Superior temporal gyrus (tissue), 1 donor: ENCODE measurements around the gene CDK11B.
A peak's percentile ranks its signal among the peaks of the same experiment; 100 is the strongest.
"Not testable (repeated sequence)": the region's sequence is repeated elsewhere in the genome, so short reads cannot be mapped to it uniquely, and the experiment has no call there.

ENCODE experiments used
- DNase-seq: peaks from one replicate; pipeline ENCODE4 v3.0.0-alpha.2; 2016; ENCODE audit errors: extremely low spot score

CDK11B gene

DNA sequence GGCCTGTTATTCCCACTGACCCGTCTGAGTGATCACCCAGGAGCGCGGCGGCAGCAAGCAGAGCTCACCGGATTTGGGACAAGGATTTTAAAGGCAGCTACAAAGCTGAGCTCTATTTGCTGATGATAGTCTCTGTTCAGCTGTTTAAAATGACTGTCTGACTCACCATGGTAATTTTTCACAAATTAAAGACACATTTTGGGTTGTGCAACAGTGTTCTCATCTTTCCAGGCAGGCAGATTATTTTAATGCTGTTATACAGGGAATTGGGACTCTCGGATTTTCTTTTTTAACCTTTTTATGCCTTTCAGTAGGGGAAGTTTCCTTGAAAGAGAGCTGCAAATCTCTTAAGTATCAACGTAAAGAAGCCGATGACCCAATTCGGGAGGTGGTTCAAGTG lies 3.6 kb upstream of the CDK11B start:
- DNase-seq, result not testable (repeated sequence)

DNA sequence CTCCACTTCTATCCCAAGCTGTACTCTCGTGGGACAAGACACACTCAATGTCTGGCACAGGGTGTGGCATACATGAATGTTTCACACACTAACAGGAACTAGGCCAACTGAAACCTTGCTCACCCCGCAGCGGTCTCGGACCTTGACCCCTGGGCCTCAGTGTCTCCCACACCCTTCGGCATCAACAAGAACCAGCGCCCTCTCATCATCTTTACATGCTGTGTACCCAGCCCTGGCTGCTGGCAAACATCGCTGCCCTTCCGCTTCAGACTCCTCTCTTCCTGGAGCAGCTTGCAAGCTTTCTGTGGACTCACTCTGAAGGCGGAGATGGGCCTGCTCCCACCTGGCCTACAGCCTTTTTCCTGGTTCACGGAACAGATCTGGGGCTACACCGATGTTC lies 10.5 kb downstream of the CDK11B start:
- DNase-seq, result not testable (repeated sequence)

DNA sequence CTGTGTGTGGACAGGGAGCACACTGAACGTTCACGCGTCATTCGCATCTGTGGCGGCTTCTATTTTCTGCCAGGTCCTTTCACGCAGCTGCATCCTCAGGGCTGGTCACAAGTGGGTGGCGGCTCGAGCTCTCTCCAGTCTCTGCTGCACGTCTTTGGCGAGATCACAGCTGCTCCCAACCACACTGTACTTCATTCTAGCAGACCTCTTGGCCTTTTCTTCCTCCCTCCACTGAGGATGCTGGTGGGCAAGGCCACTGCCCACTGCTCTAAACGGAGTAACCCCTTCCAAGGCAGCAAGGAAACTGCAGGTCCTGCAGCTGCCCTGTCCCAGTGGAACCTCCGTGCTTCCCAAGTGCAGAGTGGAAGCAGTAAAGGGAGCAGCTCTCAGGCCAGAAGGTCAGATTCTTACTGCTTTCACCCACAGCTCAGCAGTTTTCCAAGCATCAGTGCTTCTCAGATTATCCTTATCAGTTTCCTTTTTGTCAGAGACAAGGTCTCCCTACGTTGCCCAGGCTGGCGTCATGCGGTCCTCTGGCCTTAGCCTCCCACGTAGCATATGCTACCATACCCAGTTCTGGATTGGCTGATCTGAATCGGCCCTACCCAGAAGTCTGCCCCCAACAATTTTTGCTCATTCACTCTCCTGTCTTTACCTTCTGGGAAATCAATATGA lies 11.1 kb downstream of the CDK11B start:
- DNase-seq, result not testable (repeated sequence)

DNA sequence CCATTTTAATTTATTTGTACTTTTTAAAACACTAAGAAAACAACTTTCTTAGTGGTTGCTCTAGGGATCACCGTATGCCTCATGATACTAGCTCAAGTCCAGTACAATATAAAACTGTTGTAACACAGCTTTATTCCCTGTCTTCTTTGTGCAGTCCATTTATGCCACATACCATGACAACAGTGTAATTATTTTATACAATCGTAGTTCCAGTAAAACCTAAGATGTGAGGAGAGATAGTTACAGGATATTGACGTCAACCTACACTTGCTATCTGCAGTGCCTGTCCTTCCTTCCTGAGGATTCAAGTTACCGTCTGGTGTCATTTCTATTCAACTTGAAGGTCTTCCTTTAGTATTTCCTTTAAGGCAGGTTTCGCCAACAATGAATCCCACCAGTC lies 12.5 kb downstream of the CDK11B start:
- not testable (repeated sequence) for DNase-seq

DNA sequence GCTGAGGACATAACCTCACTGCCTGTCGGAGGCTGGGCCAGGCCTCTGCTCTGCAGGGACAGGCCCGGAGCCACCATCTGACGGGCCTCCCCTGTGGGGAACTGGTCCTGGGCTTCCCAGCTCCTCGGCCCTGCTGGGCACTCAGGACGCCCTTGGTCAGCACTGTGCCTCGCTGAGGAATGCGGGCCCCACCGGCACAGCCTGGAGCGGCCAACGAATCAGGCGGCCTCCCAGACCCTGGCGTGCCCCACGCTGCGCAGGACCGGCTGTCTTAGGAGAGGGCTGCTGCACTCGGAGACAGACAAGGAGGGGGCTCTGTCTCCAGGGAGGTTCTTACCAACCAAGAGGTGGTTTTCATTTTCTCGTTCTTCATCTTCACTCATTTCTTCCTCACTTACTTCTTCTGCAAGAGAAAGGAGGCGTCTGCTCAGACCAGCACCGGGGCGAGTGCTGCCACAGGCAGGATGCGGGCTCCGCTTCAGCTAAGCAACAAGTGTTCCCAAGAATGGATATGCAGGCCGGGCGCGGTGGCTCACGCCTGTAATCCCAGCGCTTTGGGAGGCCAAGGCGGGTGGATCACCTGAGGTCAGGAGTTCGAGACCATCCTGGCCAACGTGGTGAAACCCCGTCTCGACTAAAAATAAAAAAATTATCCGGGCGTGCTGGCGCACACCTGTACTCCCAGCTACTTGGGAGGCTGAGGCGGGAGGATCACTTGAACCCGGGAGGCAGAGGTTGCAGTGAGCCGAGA lies 17.9 kb downstream of the CDK11B start:
- not testable (repeated sequence) for DNase-seq

DNA sequence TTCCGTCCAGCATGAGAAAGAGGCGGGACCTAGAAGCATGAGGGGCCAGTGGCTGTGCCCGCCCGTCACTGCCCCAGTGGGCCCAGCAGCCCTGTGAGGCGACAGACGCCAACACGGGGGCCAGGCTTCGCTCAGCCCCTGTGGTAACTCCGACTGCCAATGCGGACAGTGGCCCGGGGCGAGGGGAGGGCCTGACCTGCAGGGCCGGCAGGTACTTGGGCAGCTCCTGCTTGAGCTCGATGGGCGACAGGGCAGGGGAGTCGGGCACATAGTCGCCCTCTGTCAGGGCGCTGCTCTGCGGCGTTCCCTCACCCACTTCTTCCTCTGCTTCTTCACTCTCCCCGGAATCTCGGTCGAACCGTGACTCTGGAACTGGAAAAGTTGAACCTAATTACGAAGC lies 18.7 kb downstream of the CDK11B start:
- DNase-seq, result not testable (repeated sequence)

DNA sequence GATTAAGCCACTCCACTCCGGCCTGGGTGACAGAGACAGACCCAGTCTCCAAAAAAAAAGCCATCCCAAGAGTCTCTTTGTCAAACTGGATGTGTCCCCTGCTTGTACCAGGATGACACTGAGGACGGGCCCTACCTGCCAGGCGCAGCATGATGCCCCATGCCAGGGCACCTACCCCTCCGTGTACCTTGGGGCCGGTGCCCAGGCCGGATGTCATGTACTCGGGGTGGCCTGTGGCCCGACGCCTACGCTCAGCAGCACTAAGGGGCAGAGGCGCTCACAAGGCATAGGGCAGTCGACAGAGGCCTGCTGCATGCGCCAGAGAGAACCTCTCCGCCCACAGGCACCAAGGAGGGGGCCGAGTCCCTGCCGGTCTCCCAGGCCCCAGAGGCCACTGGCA lies 19.4 kb downstream of the CDK11B start:
- DNase-seq, result not testable (repeated sequence)

DNA sequence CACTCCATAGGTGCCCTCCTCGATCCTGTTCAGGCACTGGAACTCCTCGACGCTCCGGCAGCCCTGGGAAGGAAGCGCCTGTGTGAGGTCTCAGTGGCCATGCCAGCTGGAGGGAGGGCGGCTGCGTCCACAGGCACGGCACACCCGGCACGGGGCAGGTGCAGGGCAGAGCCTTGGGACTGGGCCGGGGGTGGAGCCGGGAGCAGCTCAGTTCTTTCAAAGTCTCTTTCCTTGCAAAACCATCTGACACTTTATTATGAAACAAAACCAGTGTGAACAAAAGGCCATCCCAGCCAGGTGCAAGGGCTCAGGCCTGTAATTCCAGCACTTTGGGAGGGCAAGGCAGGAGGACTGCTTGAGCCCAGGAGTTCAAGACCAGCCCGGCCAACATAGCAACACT lies 20.3 kb downstream of the CDK11B start:
- not testable (repeated sequence) for DNase-seq

DNA sequence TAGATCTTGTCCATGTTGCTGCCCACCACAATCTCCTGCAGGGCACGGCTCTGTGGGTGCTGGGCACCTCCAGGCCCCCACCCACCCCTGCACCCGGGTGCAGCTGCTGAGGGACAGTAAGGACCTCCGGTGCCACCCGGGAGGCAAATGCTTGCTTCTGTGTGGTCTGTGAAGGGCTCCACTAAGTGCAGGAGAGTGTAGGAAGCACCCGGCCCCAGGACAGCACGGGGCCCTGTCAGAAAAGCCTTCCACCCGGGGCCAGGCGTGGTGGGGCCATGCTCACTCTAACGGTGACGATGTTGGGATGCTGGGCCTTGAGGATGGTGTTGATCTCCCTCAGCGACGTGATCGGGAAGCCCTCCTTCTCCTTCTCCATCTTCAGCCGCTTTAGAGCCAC lies 21.3 kb downstream of the CDK11B start:
- DNase-seq, result not testable (repeated sequence)

DNA sequence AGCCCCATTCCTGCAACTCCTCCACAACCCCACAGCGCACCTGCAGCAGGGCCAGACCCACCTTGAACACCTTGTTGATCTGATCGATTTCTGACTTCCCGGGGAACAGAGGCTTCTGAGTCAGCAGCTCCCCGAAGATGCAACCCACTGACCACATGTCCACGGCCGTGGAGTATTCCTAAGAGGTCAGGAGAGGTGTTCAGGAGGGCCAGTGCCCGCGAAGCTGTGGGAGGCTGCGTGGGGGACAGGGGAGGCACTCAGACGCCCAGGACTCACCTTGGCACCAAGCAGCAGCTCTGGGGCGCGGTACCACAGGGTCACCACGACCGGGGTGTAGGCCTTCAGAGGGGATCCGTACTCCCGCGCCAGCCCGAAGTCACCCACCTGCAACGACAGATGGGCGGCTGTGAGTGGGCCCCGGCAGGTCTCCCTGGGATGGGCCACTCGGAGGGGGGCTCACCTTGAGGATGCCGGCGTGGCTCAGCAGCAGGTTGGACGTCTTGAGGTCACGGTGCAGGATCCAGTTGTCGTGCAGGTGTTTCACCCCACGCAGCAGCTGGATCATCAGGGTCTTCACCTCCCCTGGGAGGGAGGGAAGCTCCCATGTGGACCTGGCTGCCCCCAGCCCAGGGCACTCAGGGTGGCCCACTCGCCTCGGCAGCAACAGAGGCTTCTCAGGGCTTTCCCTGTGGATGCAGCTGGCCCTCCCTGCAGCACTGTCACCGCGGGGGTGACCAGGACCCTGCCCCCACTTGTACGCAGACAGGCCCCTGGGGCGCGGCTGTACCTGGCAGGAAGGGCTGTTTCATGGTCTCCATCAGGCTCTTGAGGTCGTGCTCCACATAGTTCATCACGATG lies 22.0 kb downstream of the CDK11B start:
- DNase-seq, result not testable (repeated sequence)

DNA sequence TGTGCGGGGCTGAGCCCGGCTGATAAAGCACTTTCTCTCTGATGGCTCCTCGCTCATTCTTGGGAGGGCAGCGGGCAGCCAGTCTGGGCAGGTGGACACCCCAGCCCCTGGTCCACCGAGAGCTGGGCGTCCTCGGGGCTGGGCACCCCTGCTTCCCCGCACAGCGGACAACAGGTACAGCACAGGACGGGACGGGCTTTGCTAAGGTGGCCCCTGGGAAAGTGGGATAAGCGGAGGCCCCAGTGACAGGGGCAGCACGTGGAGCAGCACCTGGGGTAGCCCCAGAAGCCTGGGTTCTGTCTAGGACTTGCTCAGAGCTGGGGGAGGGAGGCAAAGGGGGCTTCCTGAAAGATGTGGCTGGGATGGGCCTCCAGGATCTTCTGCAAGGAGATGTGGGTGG lies 24.2 kb downstream of the CDK11B start:
- DNase-seq, result not testable (repeated sequence)

DNA sequence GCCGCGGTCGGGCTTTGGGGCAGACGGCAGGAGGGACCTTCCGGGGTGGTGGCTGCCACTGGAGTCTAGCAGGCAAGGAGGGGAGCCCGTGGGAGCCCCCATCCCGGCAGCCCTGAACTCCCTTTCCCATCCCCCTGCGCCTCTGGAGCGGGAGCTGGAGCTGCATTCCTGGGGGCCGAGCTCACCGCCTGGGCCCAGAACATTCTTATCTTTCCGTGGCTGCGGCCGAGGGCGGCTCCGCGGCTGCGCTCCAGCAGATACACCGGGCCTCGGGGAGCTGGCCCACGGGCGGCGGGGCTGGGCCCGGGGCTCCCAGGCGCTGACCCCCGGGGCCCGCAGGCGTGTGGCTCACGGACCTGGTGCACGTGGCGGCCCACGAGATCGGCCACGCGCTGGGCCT lies 25.4 kb downstream of the CDK11B start:
- DNase-seq, result not testable (repeated sequence)

DNA sequence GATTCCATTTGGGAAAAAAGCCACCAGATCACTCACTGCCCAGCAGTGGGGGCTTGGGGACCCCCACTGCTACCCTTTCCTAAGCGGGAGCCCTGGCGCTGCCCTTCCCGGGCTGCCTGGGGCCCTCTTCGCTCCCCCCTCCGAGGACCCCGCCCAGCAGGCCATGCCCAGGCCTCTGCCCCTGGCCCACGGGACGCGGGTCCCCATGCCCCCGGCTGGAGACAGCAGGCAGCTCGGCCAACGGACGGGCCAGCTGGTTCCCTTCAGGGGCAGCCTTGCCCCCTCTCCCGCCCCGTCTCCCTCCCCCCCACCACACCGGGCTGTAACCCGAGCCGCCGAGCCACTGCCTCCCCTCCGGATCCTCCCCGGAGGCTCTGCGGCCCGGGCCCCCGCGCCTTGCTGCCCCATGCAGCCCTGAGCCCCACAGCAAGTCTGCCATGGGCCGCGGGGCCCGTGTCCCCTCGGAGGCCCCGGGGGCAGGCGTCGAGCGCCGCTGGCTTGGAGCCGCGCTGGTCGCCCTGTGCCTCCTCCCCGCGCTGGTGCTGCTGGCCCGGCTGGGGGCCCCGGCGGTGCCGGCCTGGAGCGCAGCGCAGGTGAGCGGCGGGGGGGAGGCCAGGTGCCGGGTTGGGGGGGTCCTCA lies 26.9 kb downstream of the CDK11B start, which contains the start of gene MMP23B:
MMP23B (plus strand) TSS at position 392 of the 639 bp plus-strand sequence; CDS start at position 438, 46 bp downstream.
- DNase-seq, result no peak

DNA sequence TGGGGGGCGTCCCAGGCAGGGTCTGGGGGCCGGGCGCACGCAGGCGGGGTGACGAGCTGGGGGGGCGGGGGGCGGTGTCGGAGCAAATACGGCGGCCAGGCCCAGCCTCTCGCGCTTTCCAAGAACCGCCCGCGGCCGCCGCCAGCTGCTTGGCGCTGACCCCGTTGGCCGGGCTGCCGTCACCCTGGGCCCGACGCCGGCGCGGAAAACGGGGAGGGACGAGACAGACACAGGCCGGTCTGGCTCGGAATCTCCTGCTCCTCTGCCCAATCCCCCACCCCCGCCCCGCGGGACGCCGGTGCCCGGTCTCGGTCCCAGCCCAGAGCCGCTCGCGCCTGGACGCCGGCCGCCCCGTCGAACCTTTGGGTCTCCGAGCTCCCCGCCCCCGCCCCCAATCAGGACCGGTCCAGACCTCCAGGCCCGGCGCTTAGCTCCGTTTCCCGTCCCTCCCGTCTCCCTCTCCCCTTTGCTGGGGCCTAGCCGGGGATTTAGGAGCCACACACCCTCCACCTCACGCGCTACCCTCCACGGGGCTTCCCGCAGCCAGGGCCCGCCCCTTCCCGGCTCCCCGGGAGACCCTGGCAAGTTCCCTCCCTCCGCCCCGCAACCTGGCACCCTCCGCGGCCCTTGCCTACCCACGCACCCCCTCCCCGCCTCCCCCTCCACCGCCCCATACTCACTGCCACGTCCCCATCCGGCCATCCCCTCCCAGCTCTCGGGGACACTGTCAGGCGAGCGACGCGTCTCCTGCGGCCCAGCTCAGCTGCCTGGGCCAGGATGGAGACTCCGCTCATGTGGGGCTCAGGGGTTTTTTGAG lies 27.6 kb downstream of the CDK11B start:
- no peak for DNase-seq

DNA sequence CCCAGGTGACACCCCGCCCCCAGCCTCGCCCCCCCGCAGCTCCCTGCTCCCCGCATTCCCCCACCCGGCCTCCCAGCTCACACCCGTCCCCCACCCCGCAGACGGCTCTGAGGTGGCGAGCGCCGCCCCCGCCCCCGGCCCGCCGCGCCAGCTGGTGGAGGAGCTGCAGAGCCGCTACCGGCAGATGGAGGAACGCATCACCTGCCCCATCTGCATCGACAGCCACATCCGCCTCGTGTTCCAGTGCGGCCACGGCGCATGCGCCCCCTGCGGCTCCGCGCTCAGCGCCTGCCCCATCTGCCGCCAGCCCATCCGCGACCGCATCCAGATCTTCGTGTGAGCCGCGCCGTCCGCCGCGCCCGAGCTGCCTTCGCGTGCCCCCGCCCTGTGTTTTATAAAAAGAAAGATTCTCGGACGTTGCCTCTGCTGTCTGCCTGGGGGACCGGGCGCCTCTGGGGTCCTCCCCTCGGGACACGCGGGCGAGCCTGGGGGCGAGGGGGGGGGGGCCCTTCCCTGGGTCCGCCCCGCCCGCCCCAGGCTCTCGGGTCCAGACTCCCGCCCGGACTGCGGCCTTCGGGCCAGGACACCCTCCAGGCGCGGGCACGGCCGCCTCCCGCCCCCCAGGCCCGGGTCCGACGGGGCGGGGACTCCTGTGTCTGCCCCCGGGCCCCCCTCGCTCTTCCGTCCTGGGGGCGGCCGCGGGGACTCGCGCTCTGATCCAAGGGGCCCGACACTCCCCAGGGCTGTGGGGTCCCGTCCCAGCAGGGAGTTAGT lies 28.4 kb downstream of the CDK11B start:
- peak; percentile 25 for DNase-seq

DNA sequence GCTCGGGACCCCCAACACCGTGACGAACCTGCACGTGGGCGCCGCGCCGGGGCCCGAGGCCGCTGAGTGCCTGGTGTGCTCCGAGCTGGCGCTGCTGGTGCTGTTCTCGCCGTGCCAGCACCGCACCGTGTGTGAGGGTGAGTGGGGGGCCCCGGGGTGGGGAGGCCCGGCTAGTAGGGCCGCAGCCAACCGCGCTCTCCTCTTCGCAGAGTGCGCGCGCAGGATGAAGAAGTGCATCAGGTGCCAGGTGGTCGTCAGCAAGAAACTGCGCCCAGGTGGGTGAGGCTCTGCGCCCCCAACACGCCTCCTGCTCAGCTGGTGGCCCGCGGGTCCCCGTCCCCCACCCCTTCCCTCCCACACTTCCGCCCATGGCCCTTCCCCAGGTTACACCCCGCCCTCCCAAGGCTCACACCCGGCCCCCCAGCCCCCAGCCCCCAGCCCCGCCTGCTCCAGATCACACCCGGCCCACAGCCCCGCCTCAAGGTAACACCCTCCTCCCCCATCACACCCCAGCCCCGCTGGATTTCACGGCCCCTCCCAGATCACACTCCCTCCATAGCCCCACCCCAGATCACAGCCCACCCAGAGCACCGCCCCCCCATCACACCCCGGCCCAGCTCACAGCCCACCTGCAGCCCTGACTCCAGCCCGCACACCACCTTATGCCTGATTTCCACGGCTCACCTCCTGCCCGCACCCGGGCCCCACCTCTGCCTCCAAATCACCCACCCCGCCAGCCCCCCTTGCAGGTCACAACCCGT lies 29.2 kb downstream of the CDK11B start:
- DNase-seq, result no peak

DNA sequence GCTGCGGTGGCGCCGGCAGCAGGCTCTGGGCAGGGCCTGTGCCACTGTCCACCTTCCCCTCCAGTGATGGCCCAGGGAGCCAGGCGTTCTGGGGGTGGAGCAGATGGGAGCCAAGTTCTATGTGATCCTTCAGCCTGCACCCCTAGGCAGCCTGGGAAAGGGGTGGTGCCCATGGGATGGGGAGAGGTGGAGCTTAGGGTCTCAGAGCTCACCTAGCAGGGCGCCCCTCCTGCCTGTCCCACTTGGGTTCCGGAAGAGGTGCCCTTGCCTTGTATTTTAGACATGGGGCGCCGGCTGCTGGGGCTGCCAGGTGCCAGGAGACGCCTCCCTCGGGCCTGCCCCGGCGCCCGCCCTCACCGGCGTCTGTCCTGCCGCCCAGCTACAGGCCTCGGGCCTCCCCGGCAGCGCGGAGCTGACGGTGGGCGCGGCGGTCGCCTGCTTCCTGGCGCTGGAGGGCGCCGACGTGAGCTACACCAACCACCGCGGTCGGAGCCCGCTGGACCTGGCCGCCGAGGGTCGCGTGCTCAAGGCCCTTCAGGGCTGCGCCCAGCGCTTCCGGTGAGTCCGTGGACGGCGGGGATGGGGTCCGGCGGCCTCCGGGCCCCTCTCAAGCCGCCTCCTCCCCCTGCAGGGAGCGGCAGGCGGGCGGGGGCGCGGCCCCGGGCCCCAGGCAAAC lies 29.9 kb downstream of the CDK11B start:
- no peak for DNase-seq

DNA sequence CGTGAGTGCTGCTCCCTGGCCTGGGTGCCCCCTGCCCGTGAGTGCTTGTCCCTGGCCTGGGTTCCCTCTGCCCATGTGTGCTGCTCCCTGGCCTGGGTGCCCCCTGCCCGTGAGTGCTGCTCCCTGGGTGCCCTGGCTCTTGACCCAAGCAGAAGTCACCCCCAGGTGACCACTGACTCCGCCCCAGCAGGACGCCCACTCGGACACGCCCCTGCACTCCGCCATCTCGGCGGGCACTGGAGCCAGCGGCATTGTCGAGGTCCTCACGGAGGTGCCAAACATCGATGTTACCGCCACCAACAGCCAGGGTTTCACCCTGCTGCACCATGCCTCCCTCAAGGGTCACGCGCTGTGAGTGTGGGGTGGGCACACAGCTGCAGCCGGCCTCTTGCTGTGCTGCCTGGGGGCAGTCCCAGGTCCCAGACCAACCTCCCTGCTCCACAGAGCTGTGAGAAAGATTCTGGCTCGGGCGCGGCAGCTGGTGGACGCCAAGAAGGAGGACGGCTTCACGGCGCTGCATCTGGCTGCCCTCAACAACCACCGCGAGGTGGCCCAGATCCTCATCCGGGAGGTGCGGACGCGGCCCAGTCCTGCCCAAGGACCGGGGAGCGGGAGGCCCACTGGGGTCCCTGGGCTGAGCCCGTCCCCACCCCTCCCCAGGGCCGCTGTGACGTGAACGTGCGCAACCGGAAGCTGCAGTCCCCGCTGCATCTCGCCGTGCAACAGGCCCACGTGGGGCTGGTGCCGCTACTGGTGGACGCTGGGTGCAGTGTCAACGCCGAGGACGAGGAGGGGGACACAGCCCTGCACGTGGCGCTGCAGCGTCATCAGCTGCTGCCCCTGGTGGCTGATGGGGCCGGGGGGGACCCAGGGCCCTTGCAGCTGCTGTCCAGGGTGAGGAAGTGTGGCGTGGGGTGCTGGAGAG lies 30.7 kb downstream of the CDK11B start:
- no peak for DNase-seq
